GM21786 (cell line): ENCODE data around the gene EBP.

Experiments
- ATAC-seq: cut with Tn5 transposase; IDR thresholded peaks from one replicate; pipeline ENCODE4 v1.9.1; 2021; ENCODE audit not compliant: unreplicated experiment

Gene EBP

DNA sequence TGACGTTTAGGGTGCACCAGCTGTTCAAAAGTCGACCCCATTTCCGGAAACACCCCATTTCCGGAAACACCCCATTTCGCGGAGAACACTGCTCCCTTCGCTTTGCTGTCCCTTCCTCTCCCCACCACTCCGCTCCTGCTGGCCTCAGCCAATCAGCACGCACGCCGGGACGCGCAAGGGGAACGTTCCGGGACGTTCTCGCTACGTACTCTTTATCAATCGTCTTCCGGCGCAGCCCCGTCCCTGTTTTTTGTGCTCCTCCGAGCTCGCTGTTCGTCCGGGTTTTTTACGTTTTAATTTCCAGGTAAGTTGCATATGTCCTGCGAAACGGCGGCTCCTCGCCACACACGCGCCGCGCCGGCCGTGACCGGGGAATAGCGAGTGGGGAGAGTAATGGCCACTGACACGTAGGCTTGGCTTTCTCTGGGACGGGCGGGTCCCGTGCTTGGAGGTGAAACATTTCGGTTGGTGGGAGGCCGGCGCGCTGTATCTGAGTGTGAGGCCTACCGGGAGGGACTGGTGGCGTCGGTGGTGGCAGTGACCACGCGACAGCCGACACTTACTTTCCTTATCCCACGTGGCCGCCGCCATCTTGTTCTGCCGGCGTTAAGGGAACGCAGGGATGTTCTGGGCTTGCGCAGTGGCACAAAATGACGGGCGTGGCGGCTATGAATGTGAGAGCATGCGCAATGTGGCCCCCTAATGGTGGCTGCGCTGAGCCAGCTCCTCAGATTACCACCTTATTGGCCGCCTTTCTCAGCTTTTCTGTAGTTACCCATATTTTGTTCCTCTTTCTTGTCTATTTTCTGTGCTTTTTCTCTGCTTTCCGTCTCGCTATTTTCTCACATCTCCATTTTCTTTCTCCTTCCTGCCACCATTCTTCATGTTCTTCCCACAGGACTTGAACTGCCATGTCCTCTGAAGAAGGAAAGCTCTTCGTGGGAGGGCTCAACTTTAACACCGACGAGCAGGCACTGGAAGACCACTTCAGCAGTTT, 53.0 kb downstream of the EBP start, which contains the start of gene RBM3:
RBM3 (plus strand) TSS at position 215 of the 997 bp plus-strand sequence; CDS start at position 912, 697 bp downstream.
- ATAC-seq, result peak; percentile 75

DNA sequence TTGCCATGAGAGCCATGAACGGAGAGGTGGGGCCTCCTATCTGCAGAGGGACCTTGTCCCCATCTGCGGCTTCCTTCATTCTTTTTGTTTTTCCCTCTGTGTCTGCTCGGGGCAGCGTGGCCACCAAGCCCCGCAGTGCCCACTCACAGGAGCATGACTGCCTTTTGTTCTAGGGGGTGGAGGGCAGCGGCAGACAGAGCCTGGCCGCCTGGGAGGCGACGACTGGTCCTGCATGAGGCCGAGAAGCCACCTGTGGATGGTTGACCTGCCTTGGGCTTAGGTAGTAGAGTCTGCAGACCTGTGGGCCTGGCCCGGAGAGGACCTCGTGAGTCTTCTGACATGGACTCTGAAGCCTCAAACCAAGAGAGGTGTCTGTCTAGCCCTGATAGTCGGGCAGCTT, 54.0 kb downstream of the EBP start:
- ATAC-seq, result no peak

DNA sequence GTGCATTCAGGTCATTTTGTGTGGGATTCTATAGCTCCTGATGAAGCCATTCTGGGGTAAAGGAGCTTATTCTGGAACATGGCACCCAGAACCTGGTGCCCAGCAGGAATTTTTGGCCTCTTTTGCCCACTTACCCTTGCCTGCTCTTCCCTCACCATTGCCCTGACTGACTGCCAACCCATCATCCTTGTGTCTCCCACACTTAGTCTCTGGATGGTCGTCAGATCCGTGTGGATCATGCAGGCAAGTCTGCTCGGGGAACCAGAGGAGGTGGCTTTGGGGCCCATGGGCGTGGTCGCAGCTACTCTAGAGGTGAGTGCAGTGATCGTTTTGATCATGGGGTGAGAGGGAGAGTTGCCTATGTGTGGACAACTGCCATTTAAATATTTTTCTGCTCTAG, 54.5 kb downstream of the EBP start:
- no peak for ATAC-seq
